HG03159 (cell line): ENCODE results near the gene CRYGN.

Experiments used
- ATAC-seq: cut with Tn5 transposase; IDR thresholded peaks from one replicate; pipeline ENCODE4 v1.9.1; 2021; ENCODE audit warnings: mild to moderate bottlenecking, moderate library complexity; ENCODE audit not compliant: unreplicated experiment

Gene CRYGN

DNA sequence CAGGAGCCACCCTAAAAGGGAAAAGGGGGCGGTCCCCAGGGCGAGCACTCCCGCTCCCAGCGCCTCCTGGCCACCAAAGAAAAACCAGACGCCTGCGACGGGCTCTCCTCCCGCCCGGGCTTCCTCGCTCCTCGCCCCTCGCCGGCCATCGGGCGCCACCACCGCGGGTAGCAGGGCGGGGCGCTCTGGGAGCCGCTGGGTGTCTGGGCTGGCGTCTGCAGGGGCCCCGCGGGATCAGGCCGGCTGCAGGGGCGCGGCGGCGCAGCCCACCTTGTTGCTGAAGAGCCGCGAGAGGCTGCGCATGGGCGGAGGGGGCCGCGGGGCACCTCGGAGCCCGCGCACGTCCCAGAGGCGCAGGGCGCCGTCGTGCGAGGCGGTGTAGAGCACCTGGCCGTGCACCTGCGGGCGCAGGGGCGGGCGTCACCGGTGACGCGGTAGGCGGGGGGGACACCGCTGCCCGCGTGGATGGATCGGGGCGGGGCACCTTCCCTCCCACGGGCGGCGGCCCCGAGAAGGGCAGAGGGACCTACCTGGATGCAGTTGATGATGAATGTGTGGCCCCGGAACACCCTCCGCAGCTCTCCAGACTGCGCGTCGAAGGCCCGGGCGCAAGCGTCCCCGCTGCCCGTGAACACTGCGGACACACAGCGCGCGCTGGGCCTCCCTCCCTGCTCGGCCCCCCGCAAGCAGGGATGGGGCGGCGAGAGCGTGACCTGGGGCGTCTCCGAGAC is 58.4 kb downstream of the CRYGN start:
- no peak for ATAC-seq

DNA sequence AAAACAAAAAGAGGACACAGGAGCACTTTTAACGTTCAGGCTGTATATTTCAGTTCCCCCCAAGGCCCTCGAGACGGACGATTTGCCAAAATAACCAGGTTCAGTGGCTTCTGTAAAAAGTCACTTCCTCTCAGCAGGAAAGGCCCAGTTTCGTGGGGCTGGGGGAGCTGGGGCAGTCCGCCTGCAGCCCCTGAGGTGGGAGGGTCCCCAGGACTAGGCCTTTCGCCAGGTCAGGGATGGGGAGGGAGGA is 58.9 kb downstream of the CRYGN start:
- ATAC-seq: no peak

GRCh38 chr7:151380199-151381097 is 59.5 kb downstream of the CRYGN start:
- no peak for ATAC-seq

GRCh38 chr7:151379534-151380198 is 60.3 kb downstream of the CRYGN start:
- no peak for ATAC-seq

DNA sequence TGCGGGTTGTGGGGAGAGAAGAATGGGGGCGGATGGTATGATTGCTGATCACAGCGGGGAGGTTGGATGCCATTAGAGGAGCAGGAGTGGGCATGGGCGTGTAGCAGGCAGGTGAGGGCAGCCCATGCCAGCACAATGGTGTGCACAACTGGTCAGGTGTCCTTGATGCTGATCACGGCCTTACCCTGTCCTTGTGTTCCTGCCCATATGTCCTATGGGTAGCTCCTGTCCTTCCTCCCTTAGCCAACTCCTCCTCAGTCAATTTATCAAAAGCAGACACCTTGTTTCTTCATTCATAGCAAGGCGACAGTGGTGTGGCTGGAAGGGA is 60.8 kb downstream of the CRYGN start:
- no peak for ATAC-seq
